GM19324 (cell line): Measurements from ENCODE around the gene IQSEC2.
A peak's percentile ranks its signal among the peaks of the same experiment; 100 is the strongest.

Experiments used
- ATAC-seq: cut with Tn5 transposase; IDR thresholded peaks from one replicate; pipeline ENCODE4 v1.9.1; 2021; ENCODE audit warnings: mild to moderate bottlenecking, moderate library complexity; ENCODE audit not compliant: unreplicated experiment, low FRiP score

The IQSEC2 gene

DNA sequence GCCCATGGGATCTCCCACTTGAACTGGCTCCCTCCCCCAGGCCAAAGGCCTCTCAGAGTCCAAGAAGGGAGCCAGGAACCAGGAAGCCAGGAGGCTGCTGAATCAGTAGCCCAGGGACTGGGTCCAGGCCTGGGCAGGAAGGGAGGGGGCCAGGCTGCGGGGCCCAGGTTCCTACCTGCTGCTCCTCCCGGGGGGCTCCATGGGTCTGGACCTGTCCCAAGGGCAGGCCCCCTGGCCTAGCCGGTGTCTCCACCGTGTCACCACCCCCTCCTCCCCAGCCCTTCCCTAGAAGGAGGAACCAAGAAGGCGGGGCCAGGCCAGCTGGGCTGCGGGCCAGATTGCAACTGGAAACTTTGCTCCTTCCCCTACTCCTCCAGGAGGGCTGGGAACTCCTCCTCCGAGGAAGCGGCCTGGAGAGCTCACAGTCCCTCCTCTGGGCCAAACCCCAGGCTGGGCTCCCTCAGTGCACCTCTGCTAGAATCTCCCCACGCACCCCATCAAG is at the start of gene IQSEC2:
IQSEC2 (minus strand) TSS at position 264 of the 502 bp plus-strand sequence.
- no peak for ATAC-seq

DNA sequence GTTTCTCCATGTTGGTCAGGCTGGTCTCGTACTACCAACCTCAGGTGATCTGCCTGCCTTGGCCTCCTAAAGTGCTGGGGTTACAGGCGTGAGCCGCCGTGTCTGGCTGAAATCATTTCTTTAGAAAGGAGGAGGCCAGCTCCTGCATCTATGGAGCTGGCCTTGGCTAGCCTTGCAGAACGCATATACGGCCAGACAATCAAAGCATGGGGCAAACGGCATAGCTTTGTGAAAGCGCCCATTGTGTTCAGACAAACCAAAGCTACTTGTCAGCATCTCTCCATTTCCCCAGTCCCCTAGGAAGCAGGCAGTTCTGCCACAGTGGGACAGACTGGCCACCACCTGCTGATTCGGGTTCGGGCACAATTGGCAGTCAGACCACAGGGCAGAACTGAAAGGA is 48.9 kb upstream of the IQSEC2 start:
- ATAC-seq: no peak

DNA sequence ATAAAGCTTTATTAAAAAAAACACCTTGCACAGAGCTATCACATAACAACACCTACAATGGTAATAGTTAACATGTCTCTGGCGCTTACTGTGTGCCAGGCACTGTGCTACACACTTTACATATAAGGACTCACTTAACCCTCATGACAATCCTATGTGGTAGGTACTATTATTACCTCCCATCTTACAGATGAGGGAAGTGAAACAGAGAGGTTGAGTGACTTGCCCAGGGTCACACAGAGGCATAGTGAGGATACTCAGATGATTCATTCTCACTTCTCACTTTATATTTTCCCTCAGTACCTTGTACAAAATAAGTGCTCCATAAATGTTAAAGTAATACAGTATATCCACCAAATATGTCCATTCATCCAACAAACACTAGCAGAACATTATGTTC is 43.4 kb upstream of the IQSEC2 start:
- ATAC-seq: no peak

DNA sequence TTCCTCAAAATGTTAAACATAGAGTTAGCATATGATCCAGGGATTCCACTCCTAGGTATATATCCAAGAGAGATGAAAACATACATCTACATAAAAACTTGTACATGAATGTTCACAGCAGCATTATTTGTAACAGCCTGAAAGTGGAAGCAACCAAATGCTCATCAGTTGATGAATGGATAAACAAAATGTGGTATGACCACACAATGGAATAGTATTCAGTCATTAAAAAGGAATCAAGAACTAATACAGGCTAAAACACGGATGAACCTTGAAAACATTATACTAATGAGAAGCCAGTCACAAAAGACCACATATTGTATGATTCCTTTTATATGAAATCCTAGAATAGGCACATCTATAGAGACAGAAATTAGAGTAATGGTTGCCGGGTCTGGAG is 42.7 kb upstream of the IQSEC2 start:
- no peak for ATAC-seq

DNA sequence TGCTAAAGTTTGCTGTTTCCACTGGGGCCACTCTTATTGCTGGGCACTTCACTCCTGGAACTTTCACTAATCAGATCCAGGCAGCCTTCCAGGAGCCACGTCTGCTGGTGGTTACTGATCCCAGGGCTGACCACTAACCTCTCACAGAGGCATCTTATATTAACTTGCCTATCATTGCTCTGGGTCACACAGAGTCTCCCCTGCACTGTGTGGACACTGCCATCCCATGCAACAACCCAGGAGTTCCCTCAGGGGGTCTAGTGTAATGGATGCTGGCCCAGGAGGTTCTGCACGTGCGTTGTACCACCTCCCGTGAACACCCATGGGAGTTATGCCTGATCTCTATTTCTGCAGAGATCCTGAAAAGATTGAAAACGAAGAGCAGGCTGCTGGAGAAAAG is 41.8 kb upstream of the IQSEC2 start:
- no peak for ATAC-seq

DNA sequence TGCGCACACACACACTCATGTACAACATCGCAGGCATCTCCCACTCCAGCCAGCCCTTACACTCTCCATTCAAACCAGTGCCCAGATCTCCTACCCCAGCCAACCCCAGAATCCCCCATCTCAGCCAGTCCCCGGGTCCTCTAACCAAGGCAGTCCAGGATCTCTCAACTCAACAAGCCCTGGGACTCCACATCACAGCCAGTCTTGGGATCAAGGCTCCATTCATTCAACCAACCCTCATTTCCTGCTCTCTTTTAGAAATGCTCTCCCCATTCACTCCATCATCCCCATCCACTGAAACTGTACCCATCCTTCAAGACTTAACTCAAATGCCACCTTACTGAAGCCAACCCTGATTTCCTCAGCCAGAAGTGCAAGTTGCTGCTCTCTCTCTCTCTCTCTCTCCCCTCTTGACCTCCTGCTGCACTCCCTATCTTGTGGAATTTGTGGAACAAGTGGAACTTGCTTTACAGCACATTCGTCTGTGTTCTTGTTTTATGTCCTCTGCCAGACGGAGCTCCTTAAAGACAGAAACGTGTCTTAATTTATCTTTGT is 40.6 kb upstream of the IQSEC2 start:
- ATAC-seq: no peak

DNA sequence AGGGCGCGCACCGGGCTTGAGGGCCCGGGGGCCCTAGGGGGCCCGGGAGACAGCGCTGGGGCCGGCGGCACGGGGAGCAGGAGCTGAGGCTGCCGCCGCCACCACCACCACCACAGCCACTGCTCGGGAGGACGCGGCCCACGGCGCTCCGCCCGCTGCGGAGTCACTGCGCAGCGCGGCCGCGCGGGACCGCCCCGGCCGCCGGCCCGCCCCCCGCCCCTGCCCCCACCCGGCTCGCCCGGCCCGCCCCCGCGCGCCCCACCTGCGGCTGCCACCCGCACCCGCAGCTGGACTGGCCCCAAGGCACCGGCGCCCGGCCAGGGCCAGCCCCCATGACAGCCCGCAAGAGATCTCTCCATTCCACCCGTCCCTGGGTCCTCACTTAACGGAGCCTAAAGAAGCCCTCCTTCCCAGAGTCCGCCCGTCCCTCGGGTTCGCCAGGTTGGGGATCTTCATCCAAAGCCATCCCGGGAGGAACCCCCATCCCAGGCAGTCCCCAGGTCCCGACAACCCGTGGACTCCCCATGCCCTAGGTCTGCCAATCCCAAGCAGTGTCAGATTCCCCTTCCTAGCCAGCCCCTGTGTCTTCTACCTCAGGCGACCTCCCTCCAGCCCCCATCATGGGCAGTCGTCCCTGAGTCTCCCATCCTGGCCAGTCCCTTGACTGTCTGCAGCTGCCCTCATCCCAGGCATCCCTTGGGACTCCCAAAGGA is 40.0 kb upstream of the IQSEC2 start:
- ATAC-seq: no peak

DNA sequence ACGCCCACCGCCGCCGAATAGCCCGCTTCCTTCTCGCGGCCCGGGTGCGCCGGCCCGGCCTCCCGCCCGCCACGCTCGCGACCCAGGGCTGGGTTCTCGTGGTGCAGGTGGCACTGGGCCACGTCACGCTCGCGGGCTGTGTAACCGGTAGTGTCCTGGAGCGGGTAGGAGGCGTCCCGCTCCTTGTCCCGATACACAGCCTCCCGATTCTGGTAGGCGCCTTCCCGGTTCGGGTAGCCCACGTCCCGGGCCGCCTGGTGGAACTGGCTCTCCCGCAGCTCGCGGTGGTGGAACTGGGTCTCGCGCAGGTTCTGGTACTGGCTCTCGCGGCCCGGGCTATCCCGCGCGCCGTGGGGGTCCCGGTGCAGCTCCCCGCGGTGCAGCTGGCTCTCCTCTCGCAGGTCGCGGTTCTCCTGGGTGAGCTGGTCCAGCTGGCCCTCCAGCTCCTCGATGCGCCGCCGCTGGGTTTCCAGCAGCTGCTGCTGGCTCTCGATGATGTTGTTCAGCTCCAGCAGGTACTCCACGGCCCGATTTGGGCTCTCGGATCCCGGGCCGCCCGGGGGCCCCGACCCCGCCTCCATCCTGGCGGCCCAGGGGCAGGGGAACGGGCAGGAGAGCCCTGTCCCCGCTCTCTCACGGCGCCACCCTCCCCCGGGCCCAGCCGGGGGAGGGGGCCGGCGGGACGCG is 39.3 kb upstream of the IQSEC2 start:
- no peak for ATAC-seq

DNA sequence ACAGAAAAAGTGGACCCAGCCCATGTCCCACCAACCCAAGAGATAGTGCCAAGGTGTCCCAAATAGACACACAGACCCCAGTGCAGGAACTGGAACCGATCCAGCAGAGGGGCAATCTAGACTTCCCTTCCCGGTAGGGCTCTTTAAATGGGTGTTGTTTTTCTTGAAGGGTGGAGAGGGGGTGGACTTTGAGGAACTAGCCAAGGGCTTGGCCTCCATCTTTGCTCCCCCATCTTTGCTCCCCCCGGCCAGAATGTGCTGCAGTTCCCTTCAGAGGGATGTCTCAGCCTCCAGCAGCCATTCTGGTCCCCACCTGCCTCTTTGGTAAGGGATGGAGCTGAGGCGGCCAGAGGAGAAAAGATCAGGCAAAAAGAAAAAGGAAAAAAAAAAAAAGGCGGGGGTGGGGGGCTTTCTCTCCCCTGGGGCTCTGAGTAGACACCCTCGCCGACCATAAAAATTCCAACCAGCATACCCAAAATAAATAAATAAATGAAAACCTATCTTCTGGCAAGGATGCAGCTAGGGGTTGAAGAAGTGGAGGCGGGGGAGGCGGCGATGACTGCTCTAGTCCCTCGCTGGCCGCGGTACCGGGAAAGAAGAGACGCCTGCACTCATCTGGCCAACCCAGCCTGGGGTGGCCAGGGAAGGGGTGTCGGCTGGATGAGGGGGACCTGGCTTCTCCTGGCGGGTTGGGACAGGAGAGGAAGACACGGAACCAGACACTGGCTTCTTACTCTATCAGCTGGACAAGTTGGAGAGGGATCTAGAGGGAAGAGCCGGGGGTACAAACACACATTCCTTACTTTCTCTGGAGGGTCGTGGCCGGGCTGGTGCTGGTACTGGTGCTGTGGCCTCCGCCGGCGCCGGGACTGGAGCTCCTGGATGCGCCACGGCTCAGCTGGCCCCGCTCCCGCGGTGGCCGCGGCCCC is 38.5 kb upstream of the IQSEC2 start:
- ATAC-seq: no peak

DNA sequence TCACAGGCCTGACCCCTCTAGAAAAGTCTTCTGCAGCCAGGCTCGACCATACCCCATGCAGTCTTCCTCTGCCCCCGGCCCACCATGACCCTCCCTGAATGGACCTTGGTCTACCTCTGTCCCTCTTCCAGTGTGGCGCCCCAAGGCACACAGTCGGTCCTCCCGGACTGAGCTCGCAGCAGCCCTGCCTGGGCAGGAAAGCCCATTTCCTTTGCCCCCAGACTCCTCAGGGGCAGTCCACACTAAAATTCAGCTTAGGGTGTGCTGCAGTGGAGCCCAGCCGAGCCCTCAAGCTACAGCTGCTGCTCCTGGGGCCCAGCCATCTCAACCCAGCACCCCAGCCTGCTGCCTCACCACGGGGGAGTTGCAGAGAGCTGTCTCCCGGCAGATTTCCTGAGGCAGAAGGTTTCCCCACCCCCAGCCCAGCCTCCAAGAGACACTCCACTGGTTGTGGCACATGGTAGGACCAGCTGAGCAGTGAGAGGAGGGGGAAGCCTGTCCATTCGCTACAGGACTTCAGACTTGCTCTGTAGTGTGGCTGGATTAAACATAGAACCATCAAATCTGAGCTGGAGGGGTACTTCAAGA is 37.5 kb upstream of the IQSEC2 start:
- no peak for ATAC-seq

DNA sequence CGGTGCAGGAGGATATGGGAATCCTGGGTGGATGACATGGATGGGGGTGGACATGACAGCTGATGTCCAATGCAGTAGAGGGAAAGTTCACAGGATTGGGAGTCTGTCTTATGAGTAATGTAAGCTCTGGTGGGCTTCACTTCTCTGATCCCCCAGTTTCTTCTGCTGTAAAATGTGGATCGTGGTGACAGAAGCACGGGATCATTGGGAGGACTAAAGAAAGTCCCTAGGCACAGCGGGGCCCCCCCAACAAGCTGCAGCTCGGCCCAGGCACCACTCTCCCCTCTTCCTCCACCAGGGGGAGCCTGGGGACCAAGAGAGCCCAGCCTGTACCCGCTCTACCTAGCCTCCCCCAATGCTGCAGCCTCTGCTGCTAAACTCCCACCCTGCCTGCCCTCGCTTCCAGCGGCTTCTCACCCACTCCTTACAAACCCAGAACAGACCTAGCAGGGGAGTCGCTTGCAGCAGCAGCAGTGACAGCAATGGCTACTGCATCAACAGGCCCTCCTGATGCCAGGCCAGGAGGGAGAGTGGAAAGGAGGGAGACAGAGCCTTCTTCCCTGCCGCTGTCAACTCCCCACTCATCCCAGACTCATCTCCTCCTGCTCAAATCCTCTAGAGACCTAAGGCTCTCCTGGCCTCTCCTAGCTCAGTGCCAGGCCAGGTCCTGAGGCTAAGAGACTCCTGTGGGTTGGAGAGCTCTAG is 36.1 kb upstream of the IQSEC2 start:
- peak; percentile 57 for ATAC-seq

DNA sequence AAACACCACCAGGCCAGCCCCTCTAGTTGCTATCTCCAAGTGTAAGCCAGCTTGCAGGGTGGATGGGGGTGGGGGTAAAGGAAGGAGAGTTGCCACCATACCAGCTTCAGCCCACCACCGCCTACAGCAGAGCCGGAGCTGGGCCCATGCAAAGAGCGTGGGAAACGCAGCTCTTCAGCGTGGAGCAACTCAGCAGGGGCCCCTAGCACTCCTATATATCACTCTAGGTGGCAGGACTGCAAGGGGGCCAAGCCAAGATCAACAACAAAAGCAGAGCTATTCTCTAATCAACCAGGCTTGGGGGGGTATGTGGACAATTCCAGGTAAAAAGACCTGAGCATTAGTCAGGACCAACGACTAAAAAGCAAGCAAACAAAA is 35.5 kb upstream of the IQSEC2 start:
- ATAC-seq: no peak

DNA sequence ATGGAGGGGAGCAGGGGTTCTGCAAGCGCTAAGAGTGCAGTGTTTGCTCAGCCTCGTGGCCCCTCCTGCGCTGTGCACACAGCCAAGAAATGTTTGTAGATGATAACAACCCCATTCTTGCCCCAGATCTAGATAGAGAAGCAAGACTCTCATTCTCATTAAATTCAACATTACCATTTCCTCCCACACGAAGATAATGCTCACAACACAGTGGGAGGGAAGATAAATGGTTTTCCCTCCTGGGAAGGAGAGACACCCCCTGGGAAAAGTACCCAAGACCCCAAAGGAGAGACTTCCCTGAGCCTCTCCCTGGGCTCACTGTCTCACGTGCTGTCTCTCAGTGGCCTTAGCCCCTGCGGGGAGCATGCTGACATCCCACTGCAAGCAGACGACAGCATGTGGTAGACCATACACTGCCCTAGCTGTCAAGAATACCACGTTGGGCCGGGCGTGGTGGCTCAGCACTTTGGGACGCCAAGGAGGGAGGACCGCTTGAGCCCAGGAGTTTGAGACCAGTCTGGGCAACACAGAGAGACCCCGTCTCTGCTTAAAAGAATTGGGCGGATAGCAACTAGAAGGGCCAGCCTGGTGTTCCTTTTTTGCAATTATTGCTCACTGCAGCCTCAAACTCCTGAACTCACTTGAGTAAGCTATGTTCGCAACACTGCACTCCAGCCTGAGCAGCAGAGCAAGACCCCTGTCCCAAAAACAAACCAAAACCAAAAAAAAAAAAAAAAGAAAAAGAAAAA is 34.9 kb upstream of the IQSEC2 start:
- ATAC-seq: no peak

DNA sequence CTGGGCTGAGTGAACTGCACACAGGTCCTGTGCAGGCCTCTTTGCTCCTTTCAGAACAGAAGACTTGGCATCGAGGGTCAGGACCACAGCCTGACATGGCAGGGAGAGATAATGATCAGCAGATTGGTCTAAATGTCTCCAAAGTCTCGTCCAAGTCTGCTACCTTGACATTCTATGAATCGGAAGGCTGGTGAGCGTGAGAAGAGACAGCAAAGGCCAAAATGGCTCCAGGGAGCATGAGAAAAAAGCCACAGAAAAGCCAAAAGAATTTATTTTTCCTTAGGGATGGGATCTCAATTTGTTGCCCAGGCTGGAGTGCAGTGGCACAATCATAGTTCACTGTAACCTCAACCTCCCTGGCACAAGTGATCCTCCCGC is 32.3 kb upstream of the IQSEC2 start:
- ATAC-seq: no peak

DNA sequence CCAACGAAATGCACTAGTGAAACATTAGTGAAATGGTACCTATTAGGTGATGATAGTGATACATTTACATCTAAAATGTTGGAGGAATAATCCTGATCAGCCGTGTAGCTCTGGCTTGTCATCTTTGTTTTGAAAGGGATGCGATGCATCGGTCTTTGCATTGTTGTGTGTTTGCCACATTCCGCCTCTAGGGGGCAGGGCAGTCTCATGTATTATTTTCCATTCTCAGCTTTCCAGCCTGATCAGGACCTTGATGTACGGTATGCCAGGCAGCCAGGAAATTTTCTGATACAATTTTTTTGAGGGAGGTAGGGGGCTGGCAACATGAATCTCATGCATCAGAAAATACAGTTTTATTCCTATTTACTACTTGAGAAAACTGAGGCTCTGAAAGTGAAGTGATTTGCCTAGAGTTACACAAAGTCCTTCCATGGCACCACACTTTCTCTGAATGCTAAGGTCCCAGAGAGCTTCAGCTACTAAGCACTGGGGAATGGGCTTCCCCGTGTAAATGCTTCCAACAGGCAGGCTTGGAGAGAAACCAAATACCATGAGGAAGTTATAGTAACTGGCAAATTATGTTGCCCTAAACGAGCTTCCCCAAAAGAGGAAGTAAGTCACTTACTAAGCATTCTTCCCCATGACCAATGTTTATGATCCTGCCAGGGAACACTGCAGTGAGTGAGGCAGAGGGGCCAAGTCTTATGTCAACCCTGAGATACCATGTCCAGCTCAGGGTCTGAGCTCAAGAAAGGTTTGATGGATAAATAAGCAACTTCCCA is 31.8 kb upstream of the IQSEC2 start:
- ATAC-seq: no peak

DNA sequence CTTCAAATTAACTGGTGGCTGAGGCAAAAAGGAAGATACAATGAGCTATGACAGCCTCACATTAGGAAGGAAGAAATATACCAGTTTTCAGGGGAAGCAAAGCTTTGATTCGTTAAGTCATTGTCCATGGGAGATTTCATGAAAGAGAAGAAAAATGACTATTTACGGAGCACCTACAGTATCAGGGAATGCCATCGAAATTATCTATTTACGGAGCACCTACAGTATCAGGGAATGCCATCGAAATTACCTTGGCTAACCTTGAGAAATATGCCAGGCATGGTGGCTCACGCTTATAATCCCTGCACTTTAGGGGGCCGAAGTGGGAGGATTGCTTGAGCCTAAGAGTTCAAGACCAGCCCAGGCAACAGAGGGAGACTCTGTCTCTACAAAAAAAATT is 28.5 kb upstream of the IQSEC2 start:
- no peak for ATAC-seq

DNA sequence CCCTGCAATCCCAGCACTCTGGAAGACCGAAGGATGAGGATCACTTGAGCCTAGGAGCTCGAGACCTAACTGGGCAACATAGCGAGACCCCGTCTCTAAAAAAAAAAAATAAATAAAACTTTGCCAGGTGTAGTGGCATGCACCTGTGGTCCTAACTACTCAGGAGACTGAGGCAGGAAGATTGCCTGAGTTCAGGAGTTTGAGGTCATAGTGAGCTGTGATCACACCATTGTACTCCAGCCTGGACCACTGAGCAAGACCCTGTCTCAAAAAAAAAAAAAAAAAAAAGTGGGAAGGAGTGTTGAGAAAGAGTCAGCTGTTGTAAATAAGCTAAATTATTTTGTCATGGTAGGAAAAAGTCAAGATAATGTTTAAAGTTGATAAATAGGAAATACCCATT is 27.5 kb upstream of the IQSEC2 start:
- no peak for ATAC-seq
